NOMO-1 treated with DMSO at 0.1 percent for 48 hours (cell line): Measurements from ENCODE around the gene IDI2.
"Not testable (repeated sequence)": the region's sequence is repeated elsewhere in the genome, so short reads cannot be mapped to it uniquely, and the experiment has no call there.

Experiments used
- DNase-seq: peaks from one replicate; lab custom pipeline; 2025; ENCODE audit not compliant: unreplicated experiment; lab: John Stamatoyannopoulos, UW

Gene IDI2

DNA sequence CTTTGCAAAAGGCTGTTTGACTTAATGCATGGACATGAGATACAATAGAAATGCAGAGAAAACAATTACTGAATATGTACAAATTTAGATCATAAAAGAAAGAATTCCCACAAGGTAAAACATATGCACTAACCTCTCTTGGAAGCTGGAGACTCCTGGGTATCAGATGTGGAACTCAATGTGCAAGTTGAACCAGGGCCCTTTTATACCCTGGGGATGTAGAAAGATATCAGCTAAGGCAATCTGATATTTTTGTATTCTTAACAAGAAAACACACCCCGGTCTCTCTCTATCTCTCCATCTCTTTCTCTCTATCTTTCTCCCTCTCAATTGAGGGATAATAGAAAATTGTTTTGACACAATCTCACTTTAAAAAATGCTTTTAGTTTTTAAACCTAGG, at the start of gene IDI2:
Gene IDI2 (minus strand): TSS at position 177 of the 400 bp plus-strand sequence. CDS start 1,136 bp downstream, outside the sequence.
- DNase-seq = no peak

GRCh38 chr10:1074748-1075308, 49.2 kb upstream of the IDI2 start:
- DNase-seq = peak; percentile 20

DNA sequence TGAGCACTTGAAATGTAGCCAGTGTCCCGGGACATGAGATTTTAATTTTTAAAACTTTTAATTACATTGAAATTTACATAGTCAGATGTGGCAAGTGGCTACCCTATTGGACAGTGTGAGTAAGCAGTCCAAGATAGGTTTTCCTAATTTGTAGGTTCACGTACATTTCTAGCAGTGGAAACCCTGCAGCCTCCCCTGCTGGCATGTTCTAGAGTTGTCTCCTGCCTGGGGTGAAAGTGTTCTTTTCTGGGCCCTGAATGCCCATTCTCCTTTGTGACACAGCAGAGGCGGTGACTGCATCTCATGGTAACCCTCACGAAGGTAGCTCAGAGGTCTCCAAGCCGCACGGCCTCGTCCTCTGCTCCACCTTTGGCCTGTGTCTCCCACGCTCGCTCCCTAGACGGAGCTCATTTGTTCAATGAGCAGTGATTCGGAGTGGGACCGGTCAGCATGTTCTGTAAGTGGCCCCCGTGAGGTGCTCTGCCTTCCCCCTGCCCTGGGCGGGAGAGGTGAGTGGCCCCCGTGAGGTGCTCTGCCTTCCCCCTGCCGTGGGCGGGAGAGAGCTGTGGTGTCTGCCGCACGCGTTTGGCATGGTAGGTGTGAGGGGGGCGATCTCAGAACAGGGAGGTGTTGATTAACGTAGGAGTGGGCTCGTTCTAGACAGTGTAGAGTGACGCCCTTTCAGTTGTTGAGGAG, 48.5 kb upstream of the IDI2 start:
- no peak for DNase-seq

DNA sequence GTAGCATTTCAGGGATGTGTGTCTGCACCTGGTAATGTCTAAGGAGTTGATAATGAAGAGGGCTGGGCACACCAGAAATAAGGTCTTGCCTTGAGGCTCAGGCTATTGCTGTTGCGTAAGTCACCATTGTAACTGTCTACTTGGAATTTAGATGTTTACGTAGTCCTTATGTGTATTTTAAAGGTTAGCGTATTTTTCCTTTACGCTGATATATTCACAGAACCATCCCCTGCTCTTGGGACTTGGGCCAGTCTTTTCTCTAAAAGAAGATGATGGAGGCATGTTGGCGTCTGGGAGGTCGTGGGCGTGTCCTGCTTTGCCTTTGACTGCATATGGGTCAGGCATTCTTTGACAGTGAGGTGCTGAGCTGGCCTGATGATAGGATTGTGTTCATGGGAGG, 45.3 kb upstream of the IDI2 start:
- DNase-seq = no peak

DNA sequence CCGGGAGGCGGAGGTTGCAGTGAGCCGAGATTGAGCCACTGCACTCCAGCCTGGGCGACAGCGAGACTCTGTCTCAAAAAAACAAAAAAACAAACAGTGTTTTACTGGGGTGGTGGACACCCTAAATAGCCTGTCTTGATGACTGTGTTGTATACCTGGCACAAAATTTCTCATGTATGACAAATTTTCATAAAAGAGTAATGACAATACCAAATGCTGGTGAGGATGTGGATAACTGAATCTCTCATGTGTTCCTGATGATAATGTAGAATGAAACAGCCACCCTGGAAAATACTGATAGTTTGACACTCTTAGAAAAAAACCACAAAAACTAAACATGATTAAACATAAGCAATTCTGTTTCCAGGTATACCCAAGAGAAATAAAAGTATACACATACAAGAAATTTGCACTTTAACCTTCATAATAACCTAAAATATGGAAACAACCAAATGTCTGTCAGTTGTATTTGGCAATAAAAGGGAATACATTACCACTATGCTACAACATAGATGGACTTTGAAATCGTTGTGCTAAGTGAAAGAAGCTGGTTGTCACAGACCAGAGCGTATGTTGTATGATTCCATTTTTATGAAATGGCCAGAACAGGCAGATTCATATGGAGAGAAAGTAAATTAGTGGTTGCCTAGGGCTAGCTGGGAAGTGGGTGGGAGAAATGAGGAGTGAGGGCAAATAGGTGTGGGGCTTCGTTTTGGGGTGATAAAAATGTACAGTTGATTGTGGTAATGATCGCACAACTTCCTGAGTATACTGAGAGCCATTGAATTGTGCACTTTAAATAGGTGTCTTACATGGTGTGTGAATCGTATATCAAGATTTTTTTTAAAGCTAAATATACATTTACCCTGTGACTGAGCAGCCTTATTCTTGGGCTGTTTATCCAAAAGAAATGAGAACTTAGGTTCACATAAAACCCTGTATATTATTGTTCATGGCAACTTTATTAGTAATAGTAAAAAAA, 43.0 kb upstream of the IDI2 start:
- DNase-seq = no peak

GRCh38 chr10:1066734-1067133, 41.1 kb upstream of the IDI2 start:
- DNase-seq = not testable (repeated sequence)

GRCh38 chr10:1064964-1065247, 39.2 kb upstream of the IDI2 start:
- DNase-seq = no peak

GRCh38 chr10:1063232-1063865, 37.7 kb upstream of the IDI2 start:
- DNase-seq = no peak

GRCh38 chr10:1061930-1062774, 36.5 kb upstream of the IDI2 start:
- DNase-seq = no peak

DNA sequence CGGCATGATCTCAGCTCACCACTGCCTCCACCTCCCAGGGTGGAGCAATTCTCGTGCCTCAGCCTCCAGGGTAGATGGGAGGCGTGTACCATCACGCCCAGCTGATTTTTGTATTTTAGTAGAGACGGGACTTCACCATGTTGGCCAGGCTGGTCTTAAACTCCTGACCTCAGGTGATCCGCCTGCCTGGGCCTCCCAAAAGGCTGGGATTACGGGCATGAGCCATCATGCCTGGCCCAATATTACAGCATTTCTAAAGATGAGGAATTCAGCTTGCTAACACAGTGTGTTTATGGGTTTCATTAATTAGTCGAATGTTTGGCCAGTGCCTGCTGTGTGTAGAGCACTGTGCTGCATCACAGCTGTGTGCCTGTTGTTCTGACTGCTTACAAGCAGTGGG, 34.2 kb upstream of the IDI2 start:
- DNase-seq = no peak

DNA sequence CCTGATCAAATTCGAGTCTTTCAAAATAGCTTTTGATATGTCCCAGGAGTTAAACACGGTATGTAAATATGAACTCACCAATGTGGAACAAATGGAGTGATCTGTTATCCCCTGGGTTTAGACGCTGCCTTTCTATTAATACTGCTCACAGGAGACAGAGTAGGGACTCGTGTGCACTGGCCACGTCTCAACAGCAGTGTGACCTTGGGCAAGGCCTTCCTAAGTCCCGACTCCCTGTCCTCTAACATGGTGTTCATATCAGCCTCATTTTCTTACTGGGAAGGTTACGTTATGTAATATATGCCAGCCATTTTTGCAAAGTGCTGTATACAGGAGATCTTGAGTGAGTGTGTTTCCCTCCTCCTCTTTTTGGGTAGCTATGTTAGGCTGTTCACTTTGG, 32.4 kb upstream of the IDI2 start:
- DNase-seq = no peak

- DNase-seq = peak; percentile 81
Measured at GRCh38 chr10:1057106-1057657, 31.5 kb upstream of the IDI2 start.

DNA sequence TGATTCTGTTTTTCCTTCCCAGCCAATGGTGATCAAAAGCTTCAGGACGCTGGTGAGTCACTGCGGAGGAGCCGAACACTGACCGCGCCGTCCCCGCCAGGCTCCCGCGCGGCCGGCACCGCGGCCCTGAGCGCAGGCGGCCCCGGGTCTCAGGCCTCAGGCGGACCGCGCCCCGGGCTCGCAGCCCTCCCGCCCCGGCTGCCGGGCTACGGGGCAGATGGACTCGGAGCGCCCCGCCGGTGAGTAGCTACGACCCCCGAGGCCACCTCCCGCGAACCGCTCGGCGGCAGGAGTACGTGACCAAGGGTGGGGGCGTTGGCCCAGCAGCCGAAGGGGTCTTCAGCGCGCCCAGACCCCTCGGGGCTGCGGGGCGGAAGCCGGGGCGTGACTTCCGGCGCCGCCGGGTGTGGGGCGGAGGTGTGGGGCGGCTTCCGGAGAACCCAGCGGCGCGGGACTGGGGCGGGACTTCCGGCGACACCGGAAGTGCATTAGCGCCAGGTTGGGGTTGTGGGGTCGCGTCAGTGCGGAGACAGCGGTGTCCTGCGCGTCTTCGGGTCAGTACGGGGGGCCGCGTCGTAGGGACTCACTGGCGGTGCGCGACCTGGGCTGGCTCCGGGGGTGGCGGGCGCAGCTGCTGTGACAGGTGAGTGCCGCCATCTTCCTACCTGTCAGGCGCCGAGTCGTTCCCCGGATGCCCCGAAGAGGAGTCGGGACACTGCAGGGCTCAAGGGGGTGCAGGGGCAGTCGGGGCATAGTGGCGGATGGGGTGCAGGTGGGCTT, 30.9 kb upstream of the IDI2 start, which contains the start of gene WDR37:
Gene WDR37 (plus strand): TSS at position 60 of the 780 bp plus-strand sequence. CDS start 15,771 bp downstream, outside the sequence.
- peak; percentile 66 for DNase-seq

GRCh38 chr10:1054684-1055083, 29.0 kb upstream of the IDI2 start:
- DNase-seq = no peak

- DNase-seq = no peak
Measured at GRCh38 chr10:1050554-1050953, 24.9 kb upstream of the IDI2 start.

GRCh38 chr10:1050145-1050544, 24.5 kb upstream of the IDI2 start:
- DNase-seq = no peak

DNA sequence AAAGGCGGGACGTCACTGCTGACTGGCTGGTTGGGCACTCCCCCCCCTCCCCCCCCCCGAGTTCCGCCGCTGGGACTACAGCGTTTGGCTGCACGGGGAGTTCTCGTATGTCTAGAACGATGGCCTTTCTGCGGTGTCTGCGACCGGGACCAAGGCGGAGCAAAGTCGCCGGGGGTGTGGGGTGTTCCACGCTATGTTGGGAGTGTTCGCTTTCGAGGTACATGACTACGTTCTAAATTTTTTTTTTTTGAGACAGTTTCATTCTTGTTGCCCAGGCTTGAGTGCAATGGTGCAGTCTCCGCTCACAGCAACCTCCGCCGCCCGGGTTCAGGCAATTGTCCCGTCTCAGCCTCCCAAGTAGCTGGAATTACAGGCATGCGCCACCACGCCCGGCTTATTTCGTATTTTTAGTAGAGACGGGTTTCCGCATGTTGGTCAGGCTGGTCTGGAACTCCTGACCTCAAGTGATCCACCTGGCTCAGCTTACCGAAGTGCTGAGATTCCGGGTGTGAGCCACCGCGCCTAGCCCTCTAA, 23.8 kb upstream of the IDI2 start:
- DNase-seq = no peak

DNA sequence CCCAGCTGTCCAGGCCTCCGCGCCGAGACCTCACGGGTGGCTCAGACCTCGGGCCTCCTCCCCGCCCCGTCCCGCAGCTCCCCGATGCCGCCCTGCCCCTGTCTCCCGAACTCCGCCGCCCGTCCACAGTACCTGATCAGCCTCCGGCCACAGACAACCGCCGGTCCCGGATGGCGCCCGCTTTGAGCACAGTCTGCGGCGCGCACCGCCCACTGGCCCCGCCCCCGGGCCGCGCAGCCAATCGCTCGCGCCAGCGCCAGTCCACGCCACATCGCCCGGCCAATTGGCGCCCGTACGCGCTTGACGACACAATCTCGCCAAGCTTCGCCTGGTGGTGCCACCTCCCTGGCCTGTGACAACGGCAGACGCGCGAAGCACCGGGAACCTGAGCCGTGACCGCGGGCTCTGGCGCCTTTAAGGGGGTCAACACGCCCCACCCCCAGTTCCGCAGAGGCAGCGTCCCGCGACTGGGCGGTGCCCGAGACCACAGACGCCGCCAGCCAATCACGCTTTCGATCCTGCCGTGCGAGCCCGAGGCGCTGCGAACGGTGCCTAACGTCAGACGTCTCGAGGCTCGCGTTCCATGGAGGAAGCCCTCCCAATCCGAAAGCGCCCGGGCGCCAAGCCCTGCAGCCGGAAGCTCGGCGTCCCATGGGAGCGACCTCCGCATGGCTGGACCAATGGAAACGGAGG, 23.2 kb upstream of the IDI2 start, which contains the start of gene IDI1:
Gene IDI1 (minus strand): TSS at position 388 of the 693 bp plus-strand sequence. CDS start 116 bp downstream, at position 272.
- DNase-seq = peak; percentile 100
